Stimulated activated CD4-positive, alpha-beta T cell treated with anti-CD3 and anti-CD28 coated beads, Interleukin-2, amount 100 ng/mL, for 24 hours (primary cell): ENCODE data around the gene ELL2.
"Not testable (repeated sequence)": the region's sequence is repeated elsewhere in the genome, so short reads cannot be mapped to it uniquely, and the experiment has no call there.

Source experiments
- DNase-seq, 2 donors: peaks; one replicate each; pipeline ENCODE4 v3.0.0-alpha.2; 2020

The ELL2 gene

DNA sequence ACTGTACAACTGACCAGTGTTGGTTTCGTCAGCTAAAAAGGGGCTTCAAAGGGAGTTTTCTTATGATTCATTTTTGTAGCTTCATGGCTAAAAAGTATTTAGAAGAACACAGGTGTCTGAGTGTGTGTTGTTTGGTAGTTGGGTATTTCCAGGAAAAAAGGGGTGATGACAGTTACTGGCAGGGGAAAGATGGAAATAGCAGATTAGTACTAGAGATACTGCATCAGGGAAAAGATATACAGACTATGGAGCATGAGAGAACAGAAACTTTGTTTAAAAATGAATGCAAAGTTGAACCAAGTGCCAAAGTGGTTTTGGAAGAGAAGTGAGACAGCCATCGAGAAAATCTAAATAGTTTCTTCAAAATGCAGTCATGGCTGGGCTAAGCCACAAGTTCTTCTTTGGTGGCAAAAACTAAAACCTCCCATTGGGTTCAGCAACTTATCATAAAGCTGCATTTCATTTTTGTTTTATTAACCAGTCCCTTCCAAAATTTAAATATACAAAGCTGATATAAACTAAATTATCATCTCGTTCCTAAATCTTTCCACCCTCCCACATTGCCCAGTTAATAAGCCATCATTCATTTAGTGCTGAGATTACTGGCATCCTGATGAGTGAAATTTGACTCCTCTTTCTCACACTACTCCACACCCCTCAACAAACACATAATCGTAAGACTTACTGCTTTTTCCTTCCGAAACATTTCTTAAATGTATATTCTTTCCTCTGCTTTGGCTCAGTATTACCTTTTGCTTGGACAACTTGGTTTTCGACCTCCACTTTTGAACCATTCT, 33.5 kb downstream of the ELL2 start:
- no peak for DNase-seq

DNA sequence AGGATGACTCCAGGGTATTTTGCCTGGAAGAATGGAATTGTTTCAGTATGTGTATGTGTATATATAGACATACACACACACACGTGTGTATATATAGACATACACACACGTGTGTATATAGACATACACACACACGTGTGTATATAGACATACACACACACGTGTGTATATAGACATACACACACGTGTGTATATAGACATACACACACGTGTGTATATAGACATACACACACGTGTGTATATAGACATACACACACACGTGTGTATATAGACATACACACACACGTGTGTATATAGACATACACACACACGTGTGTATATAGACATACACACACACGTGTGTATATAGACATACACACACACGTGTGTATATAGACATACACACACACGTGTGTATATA, 34.4 kb downstream of the ELL2 start:
- DNase-seq, result not testable (repeated sequence)

DNA sequence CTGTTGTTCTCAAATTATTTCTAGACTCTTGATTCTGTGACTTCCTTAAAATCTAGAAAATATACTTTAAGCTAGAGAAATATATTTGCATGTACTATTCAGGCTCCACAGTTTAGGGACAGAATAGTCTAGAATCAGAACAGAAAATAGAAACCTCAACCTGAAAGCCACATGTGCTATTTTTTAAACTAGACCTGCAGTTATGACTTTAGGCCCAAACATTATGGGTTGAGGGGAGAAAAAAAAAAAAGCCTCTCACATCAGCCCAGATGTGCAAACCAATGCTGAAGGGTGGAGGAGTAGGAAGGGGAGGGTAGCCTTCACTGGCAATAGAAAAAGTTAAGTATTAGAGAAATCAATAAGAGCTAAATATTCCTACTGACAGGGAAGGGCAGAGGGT, 35.7 kb downstream of the ELL2 start:
- no peak for DNase-seq

DNA sequence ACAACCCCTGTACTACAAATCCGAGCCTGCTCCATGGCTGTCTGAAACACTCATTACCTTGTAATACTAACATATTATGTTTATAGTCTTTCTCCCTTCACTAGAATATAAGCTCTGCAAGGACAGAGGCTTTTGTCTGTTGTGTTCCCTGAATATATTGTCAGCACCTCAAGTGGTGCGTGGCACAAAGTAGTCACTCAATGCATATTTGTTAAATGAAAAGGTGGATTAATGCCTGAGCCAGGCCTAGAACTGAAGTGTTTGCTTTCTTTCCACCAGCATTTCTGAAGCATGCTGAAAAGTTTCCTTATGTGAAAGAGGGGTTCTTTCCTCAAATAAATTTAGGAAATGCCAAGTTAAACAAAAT, 36.3 kb downstream of the ELL2 start:
- DNase-seq, result no peak

DNA sequence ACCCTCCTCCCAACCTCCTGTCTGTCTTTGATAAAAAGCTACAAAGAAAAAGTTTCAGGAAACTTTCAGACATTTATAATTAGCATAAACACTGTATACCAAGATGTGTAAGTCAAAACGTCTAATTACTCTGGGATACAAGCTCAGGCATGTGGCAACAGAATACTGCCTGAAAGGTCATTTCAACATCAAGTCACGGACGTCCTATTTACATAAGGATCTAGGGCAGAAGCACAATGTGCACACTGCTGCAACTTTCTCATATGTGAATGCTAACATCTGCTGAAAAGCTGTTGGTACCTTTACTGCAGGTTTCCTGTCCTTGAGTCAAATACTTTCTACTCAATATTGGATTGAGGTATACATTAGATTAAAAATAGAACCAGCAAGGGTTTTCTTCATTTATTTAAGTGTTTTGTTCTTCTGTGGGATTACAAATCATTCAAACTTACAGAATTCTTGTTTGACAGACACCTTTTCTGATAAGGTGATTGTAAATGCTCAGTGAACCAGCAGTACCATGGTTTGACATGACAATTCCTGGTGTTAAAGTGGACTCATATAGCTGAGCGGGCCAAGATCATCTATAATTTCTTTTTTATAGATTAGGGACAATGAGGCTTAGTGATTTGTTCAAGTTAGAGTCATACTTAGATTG, 36.8 kb downstream of the ELL2 start:
- no peak for DNase-seq

DNA sequence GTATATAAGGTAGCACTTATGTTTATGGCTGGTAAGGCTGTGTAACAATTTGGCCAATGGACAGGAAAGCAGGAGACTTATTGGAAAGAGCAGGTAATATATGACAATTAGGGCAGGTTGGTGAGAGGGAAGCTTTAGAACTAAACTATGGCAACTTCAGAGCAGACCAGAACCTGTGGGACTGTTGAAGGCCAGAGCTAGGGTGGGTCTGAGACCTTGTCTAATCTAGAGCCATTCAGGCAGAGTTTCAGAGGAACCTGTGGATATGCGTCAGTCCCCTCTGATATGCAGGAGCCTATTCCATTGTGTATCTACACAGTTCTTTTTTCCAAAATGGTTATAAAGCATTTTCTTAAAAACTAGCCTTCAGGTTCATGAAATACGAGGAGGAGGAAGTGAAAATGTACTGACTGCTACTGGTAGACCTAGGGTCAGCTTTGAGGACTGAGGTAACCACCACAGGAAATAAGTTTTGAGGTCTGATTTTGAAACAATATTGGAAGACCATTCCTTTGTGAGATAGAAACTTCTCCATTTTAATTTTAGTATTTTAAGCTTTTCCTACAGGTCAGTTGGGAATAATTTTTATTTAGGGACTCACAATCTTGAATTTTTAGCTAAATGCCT, 37.6 kb downstream of the ELL2 start:
- no peak for DNase-seq

DNA sequence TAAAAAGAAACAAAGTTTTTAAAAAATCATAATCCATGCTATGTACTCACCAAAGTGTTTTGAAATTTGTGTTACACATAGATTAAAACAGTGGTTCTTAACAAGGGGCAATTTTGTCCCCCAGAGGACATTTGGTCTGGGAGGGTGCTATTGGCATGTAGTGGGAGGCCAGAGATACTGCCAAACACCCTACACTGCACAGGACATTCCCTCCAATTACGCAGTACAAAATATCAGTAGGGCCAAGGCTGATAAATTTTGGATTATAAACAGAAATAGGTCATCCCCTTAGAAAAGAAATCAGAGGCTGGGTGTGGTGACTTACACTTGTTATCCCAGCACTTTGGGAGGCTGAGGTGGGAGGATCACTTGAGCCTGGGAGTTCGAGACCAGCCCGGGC, 38.9 kb downstream of the ELL2 start:
- DNase-seq, result no peak

DNA sequence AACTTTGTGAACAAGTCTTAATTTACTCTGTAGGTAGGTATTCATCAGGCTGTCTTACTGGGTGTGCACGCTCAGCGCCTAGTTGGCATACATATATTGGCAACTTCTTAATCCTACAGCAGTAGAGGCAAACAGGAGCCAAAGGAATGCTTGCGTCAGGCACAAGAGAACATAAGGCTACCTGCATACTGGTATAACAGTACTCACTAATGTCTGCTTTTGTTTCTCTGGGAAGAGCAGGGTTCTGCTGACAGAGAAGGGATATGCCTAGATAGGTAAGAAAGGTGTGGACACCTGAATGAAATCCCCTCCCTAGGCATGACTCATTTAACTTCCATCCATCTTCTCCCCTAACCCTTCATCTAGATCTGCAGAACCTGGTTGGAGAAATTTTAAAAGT, 40.1 kb downstream of the ELL2 start:
- no peak for DNase-seq

DNA sequence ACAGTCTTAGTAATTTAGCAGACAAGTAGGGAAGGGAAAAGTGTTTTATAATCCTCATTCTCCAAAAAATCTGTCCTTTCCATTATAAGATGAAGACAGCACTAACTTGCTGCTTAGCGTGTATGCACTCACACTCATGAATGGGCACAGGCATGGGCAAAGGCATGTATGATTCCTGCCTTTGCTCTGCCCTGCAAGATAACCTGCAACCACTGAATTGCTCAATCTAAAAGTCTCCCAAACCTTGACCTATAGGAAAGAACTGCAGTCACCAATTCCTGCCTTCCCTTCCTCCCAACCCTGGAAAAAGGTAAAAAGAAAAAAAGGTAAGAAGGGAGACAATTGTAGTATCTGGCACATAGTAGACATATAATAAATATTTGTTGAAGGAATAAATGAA, 40.8 kb downstream of the ELL2 start:
- DNase-seq, result no peak

DNA sequence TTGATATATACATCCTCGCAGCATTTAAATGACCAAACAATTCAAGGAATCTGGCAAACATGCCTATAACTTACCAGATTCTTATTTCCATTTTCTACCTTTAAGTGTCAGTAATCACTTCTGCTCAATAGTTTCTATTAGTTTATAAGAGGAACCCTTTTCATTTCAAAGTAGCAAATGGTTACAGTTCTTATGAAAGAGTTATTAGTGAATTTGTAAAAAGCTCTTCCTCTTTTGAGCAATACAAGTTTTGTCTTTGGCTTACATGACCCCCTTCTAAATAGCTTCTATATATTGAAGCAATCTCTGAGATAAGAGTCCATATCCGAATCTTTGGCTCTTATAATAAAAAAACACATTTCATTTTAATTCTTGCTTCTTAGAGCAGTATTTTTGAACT, 42.0 kb downstream of the ELL2 start:
- DNase-seq, result no peak

DNA sequence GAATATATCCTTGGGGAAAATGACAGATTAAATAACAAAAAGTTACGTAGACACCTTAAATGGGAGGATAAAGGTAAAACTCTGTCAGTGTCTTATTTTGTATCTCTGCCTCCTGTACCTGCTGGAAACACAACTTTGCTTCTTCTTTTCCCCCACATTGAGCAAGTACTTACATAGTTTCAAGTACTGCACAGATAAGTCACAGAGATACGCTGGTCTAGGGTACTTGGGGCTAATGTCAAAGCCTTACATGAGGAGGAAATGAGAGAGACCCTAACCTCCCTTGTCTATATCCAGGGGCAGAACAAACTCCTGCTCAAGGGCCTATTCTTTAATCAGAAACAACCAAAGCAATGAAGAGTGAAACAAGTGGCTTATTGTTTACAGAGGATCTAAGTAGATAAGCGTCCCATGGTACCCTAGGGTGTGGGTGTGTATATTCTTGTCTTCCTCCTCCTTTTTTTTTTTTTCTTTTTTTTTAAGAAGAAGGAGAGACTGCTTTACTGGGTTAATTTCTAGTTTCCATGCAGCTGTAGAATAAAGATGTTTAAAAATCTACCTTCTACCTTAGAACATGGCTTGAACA, 43.1 kb downstream of the ELL2 start:
- DNase-seq, result no peak

DNA sequence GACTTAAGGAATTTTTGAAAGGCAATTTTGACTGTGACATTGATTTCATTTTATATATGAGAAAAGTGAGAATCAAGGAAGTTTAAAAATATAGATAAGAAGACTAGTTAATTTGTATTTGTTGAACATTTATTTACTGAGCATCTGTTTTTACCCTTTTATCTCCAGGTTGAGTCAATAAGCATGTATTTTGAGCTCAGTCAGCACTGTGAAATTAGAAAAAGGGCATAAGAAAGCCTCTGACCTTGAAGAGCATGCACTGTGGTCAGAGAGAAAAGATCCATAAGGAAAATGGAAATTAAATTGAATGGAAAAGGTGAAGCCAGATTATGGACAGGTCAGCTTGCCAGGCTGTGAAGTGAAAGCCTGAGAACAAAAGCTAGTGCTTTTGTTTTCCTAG, 44.4 kb downstream of the ELL2 start:
- DNase-seq, result no peak

DNA sequence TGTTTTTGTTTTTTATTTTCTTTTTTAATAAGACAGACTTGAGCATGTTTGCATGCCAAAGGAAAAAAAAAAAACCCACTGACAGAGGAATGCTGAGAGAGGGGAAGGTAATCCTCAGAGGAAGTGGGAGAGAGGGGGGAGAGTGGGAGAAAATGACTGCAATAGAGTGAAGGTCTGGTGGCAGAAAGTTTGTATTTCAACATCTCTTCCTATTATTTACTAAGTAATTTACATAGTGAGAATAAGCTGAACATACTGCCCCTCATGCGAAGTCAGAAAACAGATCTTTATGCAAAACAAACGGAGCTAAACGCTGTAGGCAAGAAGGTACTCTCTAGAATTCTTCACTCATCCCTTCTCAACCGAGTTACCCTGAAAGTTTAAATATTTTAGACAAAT, 45.0 kb downstream of the ELL2 start:
- no peak for DNase-seq

DNA sequence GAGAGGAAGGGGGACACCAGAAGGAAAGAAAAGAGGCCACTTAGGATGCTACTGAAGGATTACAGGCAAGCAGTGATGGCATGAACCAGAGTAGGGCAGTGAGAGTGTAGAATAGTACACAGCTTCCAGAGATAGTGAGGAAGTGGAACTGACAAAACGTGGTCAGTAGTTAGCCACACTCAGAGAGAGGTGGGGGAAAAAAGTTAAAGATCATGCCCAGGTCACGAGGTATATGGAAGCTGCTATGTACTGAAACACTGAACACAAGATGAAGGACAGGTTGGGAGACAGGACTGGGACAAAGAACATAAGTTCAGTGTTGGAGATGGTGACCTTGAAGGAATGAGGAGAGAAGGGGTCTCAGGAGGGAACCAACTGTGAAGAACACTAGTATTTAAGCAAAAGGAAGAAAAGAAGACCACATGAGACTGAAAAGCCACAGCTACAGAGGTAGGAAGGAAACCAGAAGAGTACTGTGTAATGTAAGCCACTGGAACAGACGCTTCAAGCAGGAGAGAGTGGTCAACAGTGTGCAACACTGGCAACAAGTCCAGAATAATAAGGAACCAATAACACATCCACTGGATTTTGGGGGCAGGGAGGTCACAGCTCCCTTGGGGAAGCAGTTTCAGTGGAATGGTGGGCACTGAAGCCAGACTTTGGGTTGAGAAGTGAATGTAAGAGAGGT, 45.5 kb downstream of the ELL2 start:
- DNase-seq, result no peak

DNA sequence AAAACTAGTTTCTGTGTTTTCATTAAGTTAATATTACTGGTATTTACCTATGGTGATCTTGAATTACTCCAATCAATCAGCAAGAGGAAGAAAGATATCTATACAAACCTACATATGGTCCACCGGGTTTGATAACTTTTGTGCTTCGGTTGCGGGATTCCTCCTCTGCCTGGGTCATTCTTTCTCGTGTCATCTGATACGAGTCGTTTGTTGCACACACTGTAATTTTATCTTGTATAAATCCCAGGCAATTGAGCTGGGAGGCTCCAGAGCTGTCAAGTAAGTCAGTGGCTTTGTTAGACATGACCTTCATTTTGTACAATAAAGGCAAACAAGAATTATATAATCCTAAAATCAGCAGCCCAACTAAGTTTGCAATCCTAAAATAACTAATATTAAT, 48.0 kb downstream of the ELL2 start:
- no peak for DNase-seq

DNA sequence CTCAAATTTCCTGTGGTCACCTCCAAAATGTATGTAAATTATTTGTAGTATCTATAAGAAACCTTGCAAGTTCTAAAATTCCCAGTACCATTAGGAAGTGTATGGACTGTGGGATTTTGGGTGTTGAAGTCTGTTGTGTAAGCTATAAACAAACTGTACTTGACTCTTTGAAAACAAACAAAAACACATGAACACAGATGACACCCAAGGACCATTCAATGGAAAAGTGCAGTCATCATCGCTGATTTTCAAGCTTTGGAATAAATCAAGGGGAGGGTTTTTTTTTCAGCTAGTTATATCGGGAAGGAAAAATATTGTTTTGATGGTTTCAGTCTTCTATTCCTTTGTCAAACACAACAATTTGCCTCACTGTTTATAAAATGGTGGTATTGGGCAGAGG, 49.6 kb downstream of the ELL2 start:
- DNase-seq, result no peak

DNA sequence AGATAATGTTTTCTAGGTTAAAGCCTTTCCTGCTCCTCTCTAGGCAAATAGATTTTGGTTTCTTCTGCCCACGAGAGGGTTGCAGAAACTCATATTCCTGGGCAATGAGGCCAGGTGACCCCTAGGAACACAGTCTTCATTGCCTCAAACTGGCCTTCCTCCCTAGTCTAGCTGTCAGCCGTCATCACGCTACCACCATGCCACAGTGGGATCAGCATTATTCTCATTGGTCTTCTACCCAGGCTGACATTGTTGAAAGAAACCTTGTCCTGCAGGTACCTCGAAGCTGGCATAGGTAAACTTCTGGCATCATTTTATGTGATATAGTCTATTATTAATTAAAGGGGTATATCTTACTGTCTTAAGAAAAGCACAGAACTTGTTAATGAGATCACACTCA, 51.1 kb downstream of the ELL2 start:
- DNase-seq, result no peak

DNA sequence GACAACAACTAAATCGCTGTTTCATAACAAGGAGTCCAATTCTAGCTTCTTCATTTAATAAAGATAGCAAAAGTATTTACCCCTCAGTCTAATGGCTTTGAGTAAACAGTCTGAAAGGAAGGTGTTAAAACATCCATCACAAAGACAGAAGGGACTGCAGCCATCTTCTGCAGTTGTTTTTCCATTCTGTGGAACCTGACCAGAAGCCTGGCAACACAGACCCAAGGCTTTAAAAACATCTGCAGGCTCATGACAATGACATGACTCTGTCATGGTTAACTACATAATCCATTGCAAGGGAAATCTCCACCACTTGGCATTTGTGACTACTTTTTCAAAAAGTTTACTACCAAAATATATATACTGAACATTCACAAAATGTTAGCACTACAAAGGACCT, 51.9 kb downstream of the ELL2 start:
- no peak for DNase-seq

DNA sequence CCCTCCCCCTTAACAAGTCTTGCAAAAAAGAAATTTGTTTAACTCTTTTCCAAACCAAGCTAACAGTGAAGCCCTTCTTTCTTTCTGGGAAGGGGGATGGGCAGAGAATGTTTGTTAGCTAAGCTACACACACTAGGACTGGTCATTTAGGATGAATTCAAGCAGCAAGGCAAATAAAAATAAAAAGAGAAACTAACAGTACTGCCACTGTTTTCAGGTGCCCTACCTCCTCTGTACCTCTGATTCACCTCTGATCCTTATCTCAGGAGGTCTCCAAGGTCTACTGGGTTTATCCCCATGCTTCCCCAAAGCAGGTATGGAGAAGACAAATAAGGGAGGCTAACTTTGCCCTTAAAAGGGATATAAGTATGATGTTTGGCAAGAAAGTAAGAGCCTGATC, 52.9 kb downstream of the ELL2 start:
- DNase-seq, result no peak

DNA sequence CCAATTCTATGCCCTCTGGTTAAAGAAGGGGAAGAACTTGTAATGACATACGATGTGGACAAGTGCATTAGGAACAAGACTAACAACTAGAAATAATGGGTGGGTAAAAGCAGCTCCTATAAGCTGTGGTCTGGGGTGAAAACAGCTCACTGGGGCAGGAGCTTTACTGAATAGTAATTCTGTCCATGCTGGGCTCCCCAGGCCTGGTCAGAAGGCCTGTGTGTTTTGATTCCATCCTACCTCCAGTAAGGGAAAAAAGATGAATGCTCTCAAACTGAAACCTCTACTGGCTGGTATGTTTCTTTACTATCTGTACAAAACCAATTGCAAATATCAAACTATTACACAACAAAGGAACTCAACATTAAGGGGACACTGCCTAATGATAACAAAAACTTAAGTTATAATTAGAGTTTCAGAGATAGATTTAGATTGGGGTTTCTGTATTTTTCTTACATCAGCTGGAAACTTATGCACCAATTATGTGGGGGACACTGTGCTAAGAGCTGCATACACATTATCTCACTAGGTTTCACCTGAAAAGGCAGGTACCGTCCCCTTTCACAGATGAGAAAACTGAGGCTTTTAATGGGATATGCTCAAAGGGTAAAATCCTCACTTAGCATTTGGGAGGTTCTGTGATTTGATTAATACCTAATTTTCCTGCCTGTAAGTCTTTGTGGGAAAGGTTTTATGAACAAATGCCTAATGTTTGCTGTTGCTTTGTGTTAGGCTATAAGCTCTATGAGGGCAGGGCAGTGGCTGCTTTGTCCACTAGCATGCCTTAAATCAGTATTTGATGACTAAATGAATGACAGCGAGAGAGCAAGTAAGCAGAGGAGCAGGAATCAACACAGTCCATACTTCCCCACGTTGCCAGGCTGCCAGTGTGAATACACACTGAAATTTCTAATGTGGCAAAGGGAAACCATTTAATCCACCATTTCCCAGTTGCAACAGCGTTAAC, 53.6 kb downstream of the ELL2 start:
- no peak for DNase-seq

DNA sequence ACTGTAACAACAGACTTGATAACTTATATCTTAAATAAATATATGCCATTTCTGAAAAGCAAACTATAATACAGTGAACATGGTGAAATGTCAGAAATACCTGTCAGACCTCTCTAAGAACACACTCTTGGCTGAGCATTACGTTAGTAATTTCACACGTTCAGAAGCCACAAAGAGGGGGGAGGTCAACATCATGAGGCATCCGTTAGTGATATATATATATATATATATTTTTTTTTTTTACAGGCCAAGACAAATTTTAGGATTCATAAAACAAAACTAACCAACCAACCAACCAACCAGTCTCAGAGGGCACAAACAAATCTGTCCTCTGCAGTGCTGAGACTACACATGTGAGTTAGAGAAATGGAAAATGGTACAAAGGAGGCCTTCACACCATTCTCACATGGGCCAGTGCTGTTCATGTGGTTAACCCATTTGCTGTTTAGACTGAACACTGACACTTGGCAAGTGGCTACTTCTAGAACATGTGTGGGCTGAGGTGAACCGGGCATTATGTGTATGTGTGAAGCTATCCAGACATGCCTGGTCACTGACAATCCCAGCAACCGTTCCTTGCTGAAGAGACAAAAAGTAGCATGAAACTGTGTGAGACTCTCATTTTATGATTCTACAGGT, 54.5 kb downstream of the ELL2 start:
- DNase-seq, result no peak

DNA sequence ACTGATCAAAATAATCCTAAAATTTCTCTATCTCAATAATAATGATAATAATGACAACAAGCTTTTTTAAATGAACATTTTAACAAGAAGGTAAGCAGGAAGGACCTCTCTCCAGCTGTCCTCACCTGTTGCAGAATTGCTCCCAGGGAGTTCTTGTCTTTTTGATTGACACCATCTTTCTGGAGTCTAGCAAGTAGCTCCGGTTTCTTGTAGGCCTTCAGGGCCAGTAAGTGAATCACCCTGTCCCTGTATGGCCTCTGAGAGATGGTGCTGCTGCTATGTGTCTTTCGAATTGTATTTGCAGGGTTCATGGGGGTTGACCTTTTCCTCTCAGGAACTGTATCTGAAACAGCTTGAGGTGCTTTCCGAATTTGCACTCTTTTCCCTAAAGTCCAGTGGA, 55.3 kb downstream of the ELL2 start:
- not testable (repeated sequence) for DNase-seq
